Liver (tissue), 3 donors: ENCODE measurements around the gene PPP1R10.

Experiments used
- CTCF ChIP-seq: fragments of 150-350 bp; IDR thresholded peaks from 2 replicates; pipeline ENCODE4 v1.5.1; 2017; ENCODE audit warnings: improper control_type of control experiment, low read depth, low read length; ENCODE audit not compliant: missing input control
- JUND ChIP-seq, 2 donors: IDR thresholded peaks; 2 replicates each; pipeline ENCODE4 v1.6.1; 2016; ENCODE audit warnings: antibody characterized with exemption in 2 of 2
- MAX ChIP-seq: IDR thresholded peaks from 2 replicates; pipeline ENCODE4 v1.6.1; 2016; ENCODE audit warnings: antibody characterized with exemption
- TAF1 ChIP-seq: conservative IDR thresholded peaks from 2 replicates; pipeline ENCODE4 v1.6.1; 2016; ENCODE audit warnings: antibody characterized with exemption, mild to moderate bottlenecking
- donor health status: healthy.
- donor health status: healthy.

- TF ChIP-seq JUND (IDR thresholded peaks at IDR 0.05) (no peak), CTCF (no peak), MAX (no peak), TAF1 (no peak)
These were observed 39.5 kb upstream of the PPP1R10 start for GRCh38 chr6:30656513-30656912.
